ENCODE data around the gene THAP9. TPM values are rescaled to one million over a fixed set of nuclear protein-coding genes. Genes with fewer than 3 reads are reported as not detected.

Gene THAP9
- total RNA-seq (2021) = 3.4 and 3.5 TPM in 2 replicates
- Bru-seq, nascent RNA = percentile 64 among the genes with signal in this experiment
- percentile 61 among the genes with signal in this experiment for BruChase-seq, experiment 1, labeled RNA remaining after a 2-hour chase
- percentile 58 among the genes with signal in this experiment for BruChase-seq, experiment 2, labeled RNA remaining after a 6-hour chase
- long read RNA-seq, partial matches to known transcripts = 0 of 3 reads
- long read RNA-seq, other reads (novel, unspliced or antisense) = 0 of 3 reads

GRCh38 chr4:82900411-82901182 lies at the start of gene THAP9:
Gene THAP9 (plus strand): TSS chr4:82900735. CDS start chr4:82900803, 68 bp downstream.
- peak within 1 kb of the TSS; percentile 86 for H3K4me3 ChIP-seq
- H3K4me2 ChIP-seq = peak within 1 kb of the TSS; percentile 92
- H3K27me3 ChIP-seq (ENCODE audit: insufficient read depth, low read depth) = no peaks in the 10 kb centered on the region
- CTCF ChIA-PET = no interaction called here
- no peaks in the 10 kb centered on the region for H3K9me2 ChIP-seq (ENCODE audit: insufficient read depth)
- BruUV-seq (replicated peaks) = no TSS peak
- peak; percentile 93 to 95 for DNase-seq
- peaks cover 18% of the 10 kb centered on the region for H3K4me1 ChIP-seq (replicated peaks; ENCODE audit: insufficient read depth)
- H4K20me1 ChIP-seq (ENCODE audit: insufficient read depth) = peaks cover 18% of the 10 kb centered on the region
- peaks cover 69% of the 10 kb centered on the region for H3K79me2 ChIP-seq (ENCODE audit: low read depth)
- H3K9me3 ChIP-seq (ENCODE audit: insufficient read depth, low read depth) = no peaks in the 10 kb centered on the region
- TF ChIP-seq EZH2 (IDR thresholded peaks at IDR 0.05; ENCODE audit: low read depth) (no peak), CTCF (conservative IDR thresholded peaks at IDR 0.05) (no peak)
- H3K36me3 ChIP-seq (ENCODE audit: low read depth) = peaks cover 21% of the 10 kb centered on the region
- H3F3A ChIP-seq (ENCODE audit: insufficient read depth, low read depth) = peaks cover 42% of the 10 kb centered on the region
- peak within 1 kb of the TSS; percentile 86 for H2AFZ ChIP-seq
- intact Hi-C loops (cut with micrococcal nuclease; ENCODE audit: unreplicated experiment) = loop anchor here (1.0 kb wide), 1 partner anchor 471 kb away; no protein-coding TSS in a partner anchor
- POLR2A ChIA-PET (ENCODE audit: unreplicated experiment) = interaction anchor here (0.6 to 1.1 kb wide), 6 partner anchors 19 to 1734 kb away, joined by 3 to 7 read pairs (median 6); partner anchors contain the start of gene COPS4
- H3K27ac ChIP-seq = peak within 1 kb of the TSS; percentile 95

- ChIA-PET POLR2A (ENCODE audit: unreplicated experiment) (no interaction called here), CTCF (interaction anchor here (0.9 to 1.0 kb wide), 2 partner anchors 389 to 432 kb away, joined by 5 to 9 read pairs; no protein-coding TSS in a partner anchor)
- Histone ChIP-seq H3K4me1 (replicated peaks; ENCODE audit: insufficient read depth) (no peaks in the 10 kb centered on the region), H3K9me2 (ENCODE audit: insufficient read depth) (no peaks in the 10 kb centered on the region), H4K20me1 (ENCODE audit: insufficient read depth) (no peaks in the 10 kb centered on the region), H3K27ac (no peak overlapping the region), H3K36me3 (ENCODE audit: low read depth) (peaks cover 20% of the 10 kb centered on the region), H3K4me3 (no peak overlapping the region), H3K27me3 (ENCODE audit: insufficient read depth, low read depth) (no peaks in the 10 kb centered on the region), H3K4me2 (no peak overlapping the region), H3F3A (ENCODE audit: insufficient read depth, low read depth) (no peaks in the 10 kb centered on the region), H3K9me3 (ENCODE audit: insufficient read depth, low read depth) (no peaks in the 10 kb centered on the region), H3K79me2 (ENCODE audit: low read depth) (no peaks in the 10 kb centered on the region), H2AFZ (no peak overlapping the region)
- BruUV-seq (replicated peaks) = no TSS peak
- no peak for DNase-seq
- TF ChIP-seq CTCF (conservative IDR thresholded peaks at IDR 0.05) (no peak), EZH2 (IDR thresholded peaks at IDR 0.05; ENCODE audit: low read depth) (no peak)
- intact Hi-C loops (cut with micrococcal nuclease; ENCODE audit: unreplicated experiment) = no loop called here
These were observed 49.2 kb upstream of the THAP9 start for GRCh38 chr4:82851318-82851717.

GRCh38 chr4:82851885-82852750 lies 48.4 kb upstream of the THAP9 start:
- ChIA-PET CTCF (interaction anchor here (0.9 to 1.0 kb wide), 2 partner anchors 390 to 432 kb away, joined by 5 to 9 read pairs; no protein-coding TSS in a partner anchor), POLR2A (ENCODE audit: unreplicated experiment) (no interaction called here)
- Histone ChIP-seq H3K27ac (no peak overlapping the region), H3K9me3 (ENCODE audit: insufficient read depth, low read depth) (no peaks in the 10 kb centered on the region), H3F3A (ENCODE audit: insufficient read depth, low read depth) (no peaks in the 10 kb centered on the region), H4K20me1 (ENCODE audit: insufficient read depth) (no peaks in the 10 kb centered on the region), H3K9me2 (ENCODE audit: insufficient read depth) (no peaks in the 10 kb centered on the region), H3K36me3 (ENCODE audit: low read depth) (peaks cover 20% of the 10 kb centered on the region), H2AFZ (no peak overlapping the region), H3K27me3 (ENCODE audit: insufficient read depth, low read depth) (no peaks in the 10 kb centered on the region), H3K4me2 (no peak overlapping the region), H3K4me1 (replicated peaks; ENCODE audit: insufficient read depth) (no peaks in the 10 kb centered on the region), H3K4me3 (no peak overlapping the region), H3K79me2 (ENCODE audit: low read depth) (no peaks in the 10 kb centered on the region)
- intact Hi-C loops (cut with micrococcal nuclease; ENCODE audit: unreplicated experiment) = no loop called here
- DNase-seq = no peak
- BruUV-seq (replicated peaks) = no TSS peak
- TF ChIP-seq EZH2 (IDR thresholded peaks at IDR 0.05; ENCODE audit: low read depth) (no peak), CTCF (conservative IDR thresholded peaks at IDR 0.05) (peak; percentile 64)
